HG03064 (cell line): ENCODE results near the gene GRB10.

Experiments
- ATAC-seq: cut with Tn5 transposase; IDR thresholded peaks from one replicate; pipeline ENCODE4 v1.9.1; 2021; ENCODE audit warnings: low read depth; ENCODE audit not compliant: unreplicated experiment

Gene GRB10

GRCh38 chr7:50676740-50677637 is 105.7 kb downstream of the GRB10 start:
- ATAC-seq: no peak

GRCh38 chr7:50676079-50676478 is 106.6 kb downstream of the GRB10 start:
- no peak for ATAC-seq

GRCh38 chr7:50674896-50675835 is 107.5 kb downstream of the GRB10 start:
- no peak for ATAC-seq

GRCh38 chr7:50674299-50674698 is 108.4 kb downstream of the GRB10 start:
- ATAC-seq: no peak

GRCh38 chr7:50673096-50673495 is 109.6 kb downstream of the GRB10 start:
- ATAC-seq: no peak

GRCh38 chr7:50672045-50672444 is 110.7 kb downstream of the GRB10 start:
- ATAC-seq: no peak

- no peak for ATAC-seq
These were observed 111.3 kb downstream of the GRB10 start for GRCh38 chr7:50671386-50671785.

GRCh38 chr7:50669890-50670289 is 112.8 kb downstream of the GRB10 start:
- ATAC-seq: no peak

- no peak for ATAC-seq
These were observed 114.9 kb downstream of the GRB10 start for GRCh38 chr7:50667789-50668226.

- no peak for ATAC-seq
These were observed 115.4 kb downstream of the GRB10 start for GRCh38 chr7:50667338-50667737.

GRCh38 chr7:50666124-50666496 is 116.6 kb downstream of the GRB10 start:
- ATAC-seq: no peak

GRCh38 chr7:50665403-50666123 is 117.1 kb downstream of the GRB10 start:
- ATAC-seq: no peak

GRCh38 chr7:50664937-50665336 is 117.8 kb downstream of the GRB10 start:
- no peak for ATAC-seq

GRCh38 chr7:50664461-50664922 is 118.2 kb downstream of the GRB10 start:
- peak; percentile 58 for ATAC-seq

- no peak for ATAC-seq
These were observed 119.1 kb downstream of the GRB10 start for GRCh38 chr7:50663396-50664102.

GRCh38 chr7:50662996-50663395 is 119.7 kb downstream of the GRB10 start:
- no peak for ATAC-seq

GRCh38 chr7:50662041-50662694 is 120.5 kb downstream of the GRB10 start:
- no peak for ATAC-seq

- peak; percentile 55 for ATAC-seq
These were observed 121.2 kb downstream of the GRB10 start for GRCh38 chr7:50661345-50662040.

GRCh38 chr7:50660830-50661175 is 121.9 kb downstream of the GRB10 start:
- ATAC-seq: no peak
